Hepatocyte (in vitro differentiated cells): ENCODE results near the gene NPEPL1.

Experiments used
- EZH2 ChIP-seq: fragments of 200-600 bp; sonication (generic); IDR thresholded peaks from 2 replicates; pipeline ENCODE4 v1.6.1; 2016; ENCODE audit warnings: antibody characterized with exemption, mild to moderate bottlenecking, borderline replicate concordance
- TF ChIP-seq, protein P1 (sequence below): fragments of 200-600 bp; sonication (generic); IDR thresholded peaks from 2 replicates; pipeline ENCODE4 v1.5.1; 2016; ENCODE audit warnings: antibody characterized with exemption, mild to moderate bottlenecking; ENCODE audit not compliant: poor library complexity

DNA sequence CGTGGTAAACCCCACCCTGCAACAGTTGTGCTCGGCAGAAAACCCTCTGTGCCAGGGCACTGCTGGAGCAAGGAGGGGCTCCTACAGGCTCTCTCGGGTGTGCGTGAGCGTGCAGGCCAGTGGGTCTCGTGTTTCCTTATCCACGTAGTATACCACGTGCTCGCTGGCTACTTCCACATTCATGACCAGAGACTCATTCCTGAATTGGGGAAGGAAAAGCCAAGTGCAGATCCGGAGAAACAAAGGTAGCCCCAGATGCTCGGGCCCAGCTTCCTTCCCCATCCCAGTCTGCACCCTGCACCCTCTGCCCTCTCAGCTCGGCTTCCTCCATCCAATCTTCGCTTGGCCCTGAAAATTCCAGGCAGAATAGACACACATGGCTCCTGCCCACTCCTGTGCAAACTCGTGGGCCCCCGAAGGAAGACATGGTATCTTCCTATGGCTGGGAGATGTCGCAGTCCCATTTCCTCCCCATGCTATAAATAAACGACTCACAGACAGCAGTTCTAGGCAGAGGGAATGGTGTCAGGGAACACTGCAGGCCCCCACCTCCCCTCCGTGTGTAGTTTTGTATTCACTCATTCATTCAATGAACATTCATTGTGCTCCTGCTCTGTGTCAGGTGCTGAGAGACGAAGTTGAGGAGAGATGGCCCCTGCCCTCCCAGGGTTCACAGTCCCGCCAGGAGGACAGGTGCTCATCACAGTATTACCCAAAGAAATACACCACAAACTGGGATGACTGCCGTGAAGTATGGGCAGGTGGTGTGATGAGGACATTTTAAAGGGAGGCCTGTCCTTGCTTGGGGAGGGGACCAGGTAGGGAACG lies 29.6 kb downstream of the NPEPL1 start:
- TF ChIP-seq, protein P1, sequence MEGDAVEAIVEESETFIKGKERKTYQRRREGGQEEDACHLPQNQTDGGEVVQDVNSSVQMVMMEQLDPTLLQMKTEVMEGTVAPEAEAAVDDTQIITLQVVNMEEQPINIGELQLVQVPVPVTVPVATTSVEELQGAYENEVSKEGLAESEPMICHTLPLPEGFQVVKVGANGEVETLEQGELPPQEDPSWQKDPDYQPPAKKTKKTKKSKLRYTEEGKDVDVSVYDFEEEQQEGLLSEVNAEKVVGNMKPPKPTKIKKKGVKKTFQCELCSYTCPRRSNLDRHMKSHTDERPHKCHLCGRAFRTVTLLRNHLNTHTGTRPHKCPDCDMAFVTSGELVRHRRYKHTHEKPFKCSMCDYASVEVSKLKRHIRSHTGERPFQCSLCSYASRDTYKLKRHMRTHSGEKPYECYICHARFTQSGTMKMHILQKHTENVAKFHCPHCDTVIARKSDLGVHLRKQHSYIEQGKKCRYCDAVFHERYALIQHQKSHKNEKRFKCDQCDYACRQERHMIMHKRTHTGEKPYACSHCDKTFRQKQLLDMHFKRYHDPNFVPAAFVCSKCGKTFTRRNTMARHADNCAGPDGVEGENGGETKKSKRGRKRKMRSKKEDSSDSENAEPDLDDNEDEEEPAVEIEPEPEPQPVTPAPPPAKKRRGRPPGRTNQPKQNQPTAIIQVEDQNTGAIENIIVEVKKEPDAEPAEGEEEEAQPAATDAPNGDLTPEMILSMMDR = no peak
- no peak for TF ChIP-seq EZH2
